GM18507 (cell line): Measurements from ENCODE around the gene G6PC3.
A peak's percentile ranks its signal among the peaks of the same experiment; 100 is the strongest.
"Not testable (repeated sequence)": the region's sequence is repeated elsewhere in the genome, so short reads cannot be mapped to it uniquely, and the experiment has no call there.

Source experiments
- DNase-seq: peaks from one replicate; pipeline ENCODE4 v3.0.0; 2011; ENCODE audit warnings: low read depth; ENCODE audit not compliant: insufficient read length; ENCODE audit errors: extremely low spot score
- FAIRE-seq: peaks from 2 replicates; lab custom pipeline; 2011; peaks lifted over from hg19 to GRCh38; lab: Jason Lieb, UNC

The G6PC3 gene

GRCh38 chr17:44097110-44097958, 26.8 kb downstream of the G6PC3 start:
- FAIRE-seq (no peak), DNase-seq (no peak)

GRCh38 chr17:44101858-44102257, 31.3 kb downstream of the G6PC3 start:
- not testable (repeated sequence) for FAIRE-seq, DNase-seq

- no peak for FAIRE-seq
- no peak for DNase-seq
These were observed 32.5 kb downstream of the G6PC3 start for GRCh38 chr17:44102849-44103622.

- DNase-seq (no peak), FAIRE-seq (no peak)
These were observed 34.9 kb downstream of the G6PC3 start for GRCh38 chr17:44105483-44105882.

GRCh38 chr17:44105941-44106340, 35.4 kb downstream of the G6PC3 start:
- DNase-seq: no peak
- FAIRE-seq: no peak

- DNase-seq (no peak), FAIRE-seq (no peak)
These were observed 36.3 kb downstream of the G6PC3 start for GRCh38 chr17:44106801-44107200.

GRCh38 chr17:44108440-44109311, 38.1 kb downstream of the G6PC3 start:
- FAIRE-seq: no peak
- no peak for DNase-seq

- no peak for DNase-seq
- no peak for FAIRE-seq
These were observed 38.7 kb downstream of the G6PC3 start for GRCh38 chr17:44109312-44109630.

GRCh38 chr17:44110011-44110686, 39.6 kb downstream of the G6PC3 start:
- no peak for FAIRE-seq
- DNase-seq: no peak

GRCh38 chr17:44110823-44111633, 40.5 kb downstream of the G6PC3 start:
- DNase-seq (peak; percentile 71), FAIRE-seq (peak; percentile 79)

GRCh38 chr17:44111777-44112176, 41.2 kb downstream of the G6PC3 start:
- DNase-seq: no peak
- FAIRE-seq: no peak

- no peak for FAIRE-seq
- no peak for DNase-seq
These were observed 42.0 kb downstream of the G6PC3 start for GRCh38 chr17:44112284-44113280.

GRCh38 chr17:44113382-44113781, 42.8 kb downstream of the G6PC3 start:
- no peak for DNase-seq
- no peak for FAIRE-seq

- no peak for DNase-seq
- no peak for FAIRE-seq
These were observed 43.6 kb downstream of the G6PC3 start for GRCh38 chr17:44113868-44114840.

GRCh38 chr17:44115585-44116415, 45.3 kb downstream of the G6PC3 start:
- FAIRE-seq (no peak), DNase-seq (no peak)

GRCh38 chr17:44117351-44117750, 46.8 kb downstream of the G6PC3 start:
- DNase-seq: no peak
- no peak for FAIRE-seq
